Liver (tissue), 3 donors: Measurements from ENCODE around the gene REPS2.

Experiments
- EGR1 ChIP-seq, 2 donors: IDR thresholded peaks; 2 replicates each; pipeline ENCODE4 v1.6.1; 2016 to 2018; ENCODE audit warnings: antibody characterized with exemption in 2 of 2, low read depth in 2 of 2
- FOXA1 ChIP-seq: IDR thresholded peaks from 2 replicates; pipeline ENCODE4 v1.6.1; 2016; ENCODE audit warnings: antibody characterized with exemption
- FOXA2 ChIP-seq: IDR thresholded peaks from 2 replicates; pipeline ENCODE4 v1.6.1; 2016; ENCODE audit warnings: antibody characterized with exemption
- GABPA ChIP-seq, 2 donors: IDR thresholded peaks in 1 of 2; conservative IDR thresholded peaks in 1 of 2; 2 replicates each; pipeline ENCODE4 v1.6.1; 2016; ENCODE audit warnings: antibody characterized with exemption in 2 of 2, mild to moderate bottlenecking in 1 of 2, moderate library complexity in 1 of 2
- RAD21 ChIP-seq, 2 donors: IDR thresholded peaks; 2 replicates each; pipeline ENCODE4 v1.6.1; 2016; ENCODE audit warnings: antibody characterized with exemption in 2 of 2, mild to moderate bottlenecking in 2 of 2
- RXRA ChIP-seq, 2 donors: IDR thresholded peaks; 2 replicates each; pipeline ENCODE4 v1.6.1; 2017 to 2018; ENCODE audit warnings: antibody characterized with exemption in 2 of 2, mild to moderate bottlenecking in 1 of 2
- SP1 ChIP-seq: IDR thresholded peaks from 2 replicates; pipeline ENCODE4 v1.6.1; 2018; ENCODE audit warnings: antibody characterized with exemption, mild to moderate bottlenecking
- TAF1 ChIP-seq: conservative IDR thresholded peaks from 2 replicates; pipeline ENCODE4 v1.6.1; 2016; ENCODE audit warnings: antibody characterized with exemption, mild to moderate bottlenecking
- YY1 ChIP-seq: IDR thresholded peaks from 2 replicates; pipeline ENCODE4 v1.6.1; 2016; ENCODE audit warnings: antibody characterized with exemption, mild to moderate bottlenecking
- TF ChIP-seq, protein P1 (sequence below): fragments of 150-350 bp; IDR thresholded peaks from 2 replicates; pipeline ENCODE4 v1.5.1; 2017; ENCODE audit warnings: improper control_type of control experiment, low read depth, low read length; ENCODE audit not compliant: missing input control
- TF ChIP-seq, protein P2 (sequence below): IDR thresholded peaks from 2 replicates; pipeline ENCODE4 v1.6.1; 2016; ENCODE audit warnings: antibody characterized with exemption
- TF ChIP-seq, protein P3 (sequence below): IDR thresholded peaks from 2 replicates; pipeline ENCODE4 v1.6.1; 2016; ENCODE audit warnings: antibody characterized with exemption
- TF ChIP-seq, protein P4 (sequence below): IDR thresholded peaks from 2 replicates; pipeline ENCODE4 v1.6.1; 2016; ENCODE audit warnings: antibody characterized with exemption
- TF ChIP-seq, protein P5 (sequence below): IDR thresholded peaks from 2 replicates; pipeline ENCODE4 v1.6.1; 2016; ENCODE audit warnings: antibody characterized with exemption, mild to moderate bottlenecking
- donor health status: healthy.
- donor health status: healthy.

DNA sequence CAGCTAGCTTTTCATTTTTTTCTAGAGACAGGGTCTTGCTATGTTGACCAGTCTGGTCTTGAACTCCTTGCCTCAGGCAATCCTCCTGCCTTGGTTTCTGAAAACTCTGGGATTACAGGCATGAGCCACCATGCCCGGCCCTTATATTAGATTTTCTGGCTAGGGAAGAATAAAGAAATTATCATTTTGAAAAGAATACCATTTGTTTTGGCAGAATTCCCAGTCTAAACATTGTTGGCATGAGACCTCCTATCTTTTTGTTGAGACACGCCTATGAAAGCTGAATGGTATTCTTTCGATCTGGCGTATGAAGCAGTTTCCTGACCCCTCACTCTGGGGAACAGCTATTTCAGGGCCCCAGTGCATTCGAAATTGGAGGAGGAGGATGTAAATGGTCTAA lies 107.0 kb downstream of the REPS2 start:
- no peak for TF ChIP-seq YY1
- TF ChIP-seq, protein P1, sequence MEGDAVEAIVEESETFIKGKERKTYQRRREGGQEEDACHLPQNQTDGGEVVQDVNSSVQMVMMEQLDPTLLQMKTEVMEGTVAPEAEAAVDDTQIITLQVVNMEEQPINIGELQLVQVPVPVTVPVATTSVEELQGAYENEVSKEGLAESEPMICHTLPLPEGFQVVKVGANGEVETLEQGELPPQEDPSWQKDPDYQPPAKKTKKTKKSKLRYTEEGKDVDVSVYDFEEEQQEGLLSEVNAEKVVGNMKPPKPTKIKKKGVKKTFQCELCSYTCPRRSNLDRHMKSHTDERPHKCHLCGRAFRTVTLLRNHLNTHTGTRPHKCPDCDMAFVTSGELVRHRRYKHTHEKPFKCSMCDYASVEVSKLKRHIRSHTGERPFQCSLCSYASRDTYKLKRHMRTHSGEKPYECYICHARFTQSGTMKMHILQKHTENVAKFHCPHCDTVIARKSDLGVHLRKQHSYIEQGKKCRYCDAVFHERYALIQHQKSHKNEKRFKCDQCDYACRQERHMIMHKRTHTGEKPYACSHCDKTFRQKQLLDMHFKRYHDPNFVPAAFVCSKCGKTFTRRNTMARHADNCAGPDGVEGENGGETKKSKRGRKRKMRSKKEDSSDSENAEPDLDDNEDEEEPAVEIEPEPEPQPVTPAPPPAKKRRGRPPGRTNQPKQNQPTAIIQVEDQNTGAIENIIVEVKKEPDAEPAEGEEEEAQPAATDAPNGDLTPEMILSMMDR, result no peak
- no peak for TF ChIP-seq EGR1 (IDR thresholded peaks at IDR 0.05; ENCODE audit: low read depth in 2 of 2)
- TF ChIP-seq FOXA1, result no peak
- TF ChIP-seq, protein P2, sequence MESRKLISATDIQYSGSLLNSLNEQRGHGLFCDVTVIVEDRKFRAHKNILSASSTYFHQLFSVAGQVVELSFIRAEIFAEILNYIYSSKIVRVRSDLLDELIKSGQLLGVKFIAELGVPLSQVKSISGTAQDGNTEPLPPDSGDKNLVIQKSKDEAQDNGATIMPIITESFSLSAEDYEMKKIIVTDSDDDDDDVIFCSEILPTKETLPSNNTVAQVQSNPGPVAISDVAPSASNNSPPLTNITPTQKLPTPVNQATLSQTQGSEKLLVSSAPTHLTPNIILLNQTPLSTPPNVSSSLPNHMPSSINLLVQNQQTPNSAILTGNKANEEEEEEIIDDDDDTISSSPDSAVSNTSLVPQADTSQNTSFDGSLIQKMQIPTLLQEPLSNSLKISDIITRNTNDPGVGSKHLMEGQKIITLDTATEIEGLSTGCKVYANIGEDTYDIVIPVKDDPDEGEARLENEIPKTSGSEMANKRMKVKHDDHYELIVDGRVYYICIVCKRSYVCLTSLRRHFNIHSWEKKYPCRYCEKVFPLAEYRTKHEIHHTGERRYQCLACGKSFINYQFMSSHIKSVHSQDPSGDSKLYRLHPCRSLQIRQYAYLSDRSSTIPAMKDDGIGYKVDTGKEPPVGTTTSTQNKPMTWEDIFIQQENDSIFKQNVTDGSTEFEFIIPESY, result no peak
- no peak for TF ChIP-seq FOXA2
- TF ChIP-seq, protein P3, sequence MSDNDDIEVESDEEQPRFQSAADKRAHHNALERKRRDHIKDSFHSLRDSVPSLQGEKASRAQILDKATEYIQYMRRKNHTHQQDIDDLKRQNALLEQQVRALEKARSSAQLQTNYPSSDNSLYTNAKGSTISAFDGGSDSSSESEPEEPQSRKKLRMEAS, result no peak
- no peak for TF ChIP-seq SP1
- no peak for TF ChIP-seq GABPA (IDR thresholded peaks at IDR 0.05 in 1 of 2, conservative IDR thresholded peaks at IDR 0.05 in 1 of 2)
- TF ChIP-seq TAF1, result no peak
- TF ChIP-seq, protein P4, sequence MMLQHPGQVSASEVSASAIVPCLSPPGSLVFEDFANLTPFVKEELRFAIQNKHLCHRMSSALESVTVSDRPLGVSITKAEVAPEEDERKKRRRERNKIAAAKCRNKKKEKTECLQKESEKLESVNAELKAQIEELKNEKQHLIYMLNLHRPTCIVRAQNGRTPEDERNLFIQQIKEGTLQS, result no peak
- TF ChIP-seq RAD21 (IDR thresholded peaks at IDR 0.05), result no peak
- TF ChIP-seq, protein P5, sequence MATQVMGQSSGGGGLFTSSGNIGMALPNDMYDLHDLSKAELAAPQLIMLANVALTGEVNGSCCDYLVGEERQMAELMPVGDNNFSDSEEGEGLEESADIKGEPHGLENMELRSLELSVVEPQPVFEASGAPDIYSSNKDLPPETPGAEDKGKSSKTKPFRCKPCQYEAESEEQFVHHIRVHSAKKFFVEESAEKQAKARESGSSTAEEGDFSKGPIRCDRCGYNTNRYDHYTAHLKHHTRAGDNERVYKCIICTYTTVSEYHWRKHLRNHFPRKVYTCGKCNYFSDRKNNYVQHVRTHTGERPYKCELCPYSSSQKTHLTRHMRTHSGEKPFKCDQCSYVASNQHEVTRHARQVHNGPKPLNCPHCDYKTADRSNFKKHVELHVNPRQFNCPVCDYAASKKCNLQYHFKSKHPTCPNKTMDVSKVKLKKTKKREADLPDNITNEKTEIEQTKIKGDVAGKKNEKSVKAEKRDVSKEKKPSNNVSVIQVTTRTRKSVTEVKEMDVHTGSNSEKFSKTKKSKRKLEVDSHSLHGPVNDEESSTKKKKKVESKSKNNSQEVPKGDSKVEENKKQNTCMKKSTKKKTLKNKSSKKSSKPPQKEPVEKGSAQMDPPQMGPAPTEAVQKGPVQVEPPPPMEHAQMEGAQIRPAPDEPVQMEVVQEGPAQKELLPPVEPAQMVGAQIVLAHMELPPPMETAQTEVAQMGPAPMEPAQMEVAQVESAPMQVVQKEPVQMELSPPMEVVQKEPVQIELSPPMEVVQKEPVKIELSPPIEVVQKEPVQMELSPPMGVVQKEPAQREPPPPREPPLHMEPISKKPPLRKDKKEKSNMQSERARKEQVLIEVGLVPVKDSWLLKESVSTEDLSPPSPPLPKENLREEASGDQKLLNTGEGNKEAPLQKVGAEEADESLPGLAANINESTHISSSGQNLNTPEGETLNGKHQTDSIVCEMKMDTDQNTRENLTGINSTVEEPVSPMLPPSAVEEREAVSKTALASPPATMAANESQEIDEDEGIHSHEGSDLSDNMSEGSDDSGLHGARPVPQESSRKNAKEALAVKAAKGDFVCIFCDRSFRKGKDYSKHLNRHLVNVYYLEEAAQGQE, result no peak
- TF ChIP-seq RXRA (IDR thresholded peaks at IDR 0.05), result no peak
